G401 (cell line): ENCODE measurements around the gene MOV10L1. TPM values are rescaled to one million over a fixed set of nuclear protein-coding genes. Genes with fewer than 3 reads are reported as not detected.

Source experiments
- DNase-seq: peaks from one replicate; pipeline ENCODE4 v3.0.0-alpha.2; 2015; ENCODE audit warnings: low spot score
- in situ Hi-C: cut with HindIII; loops from 2 replicates; pipeline ENCODE4 v1.10.0; 2016; ENCODE audit warnings: low sequenced_read_pairs, mixed read lengths
- total RNA-seq: library from RNA; depleted of rRNA; stranded (reverse); fragments of >200 nt; shearing (Covaris generic); gene quantifications from 2 replicates; pipeline ENCODE4 v1.2.3, GENCODE V29; 2014

Gene MOV10L1
- total RNA-seq, 1 experiment from 2014 or later = not detected

DNA sequence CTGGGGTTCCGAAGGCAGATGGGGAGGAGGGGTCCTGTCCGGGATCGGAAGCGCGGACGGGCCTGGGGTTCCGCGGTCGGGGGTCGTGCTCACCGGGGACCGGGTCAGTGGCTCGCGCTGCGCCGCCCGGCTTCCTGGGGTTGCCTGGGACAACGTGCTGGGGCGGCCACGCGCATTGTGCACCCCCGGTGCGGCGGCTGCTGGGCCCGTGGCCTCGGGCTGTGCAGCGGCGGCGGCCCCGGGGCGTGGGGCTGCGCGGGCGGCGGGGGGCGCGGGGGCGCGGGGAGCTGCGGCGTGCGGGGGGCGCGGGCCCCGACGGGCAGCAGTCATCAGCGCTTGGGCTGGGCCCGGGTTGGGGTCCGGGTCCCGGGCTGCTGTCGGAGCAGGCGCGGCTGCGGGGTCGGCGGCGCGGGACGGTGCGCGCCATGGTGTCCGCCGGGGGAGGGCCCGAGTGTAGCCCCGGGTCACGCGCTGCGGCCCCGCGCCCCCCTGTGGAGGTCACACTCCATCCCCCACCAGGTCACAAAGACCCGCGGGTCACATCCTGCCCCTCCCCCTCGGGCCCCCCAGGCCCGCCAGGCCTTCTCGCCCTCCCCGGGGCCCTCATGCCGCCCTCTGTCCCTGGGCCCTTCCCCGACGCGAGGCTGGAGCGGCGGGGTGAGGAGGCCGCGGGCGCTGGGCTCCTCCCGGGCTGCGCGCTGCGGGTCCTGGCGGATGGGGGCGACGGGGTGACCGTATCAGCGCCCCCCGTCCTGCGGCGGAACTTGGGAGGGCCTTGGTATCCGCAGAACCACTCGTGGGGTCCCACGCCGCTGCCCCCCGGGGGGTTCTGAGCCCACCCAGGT, 31.5 kb upstream of the MOV10L1 start, which contains the start of gene TTLL8:
Gene TTLL8 (minus strand): TSS at position 238 of the 845 bp plus-strand sequence.
- no peak for DNase-seq
- in situ Hi-C loops = no loop called here

DNA sequence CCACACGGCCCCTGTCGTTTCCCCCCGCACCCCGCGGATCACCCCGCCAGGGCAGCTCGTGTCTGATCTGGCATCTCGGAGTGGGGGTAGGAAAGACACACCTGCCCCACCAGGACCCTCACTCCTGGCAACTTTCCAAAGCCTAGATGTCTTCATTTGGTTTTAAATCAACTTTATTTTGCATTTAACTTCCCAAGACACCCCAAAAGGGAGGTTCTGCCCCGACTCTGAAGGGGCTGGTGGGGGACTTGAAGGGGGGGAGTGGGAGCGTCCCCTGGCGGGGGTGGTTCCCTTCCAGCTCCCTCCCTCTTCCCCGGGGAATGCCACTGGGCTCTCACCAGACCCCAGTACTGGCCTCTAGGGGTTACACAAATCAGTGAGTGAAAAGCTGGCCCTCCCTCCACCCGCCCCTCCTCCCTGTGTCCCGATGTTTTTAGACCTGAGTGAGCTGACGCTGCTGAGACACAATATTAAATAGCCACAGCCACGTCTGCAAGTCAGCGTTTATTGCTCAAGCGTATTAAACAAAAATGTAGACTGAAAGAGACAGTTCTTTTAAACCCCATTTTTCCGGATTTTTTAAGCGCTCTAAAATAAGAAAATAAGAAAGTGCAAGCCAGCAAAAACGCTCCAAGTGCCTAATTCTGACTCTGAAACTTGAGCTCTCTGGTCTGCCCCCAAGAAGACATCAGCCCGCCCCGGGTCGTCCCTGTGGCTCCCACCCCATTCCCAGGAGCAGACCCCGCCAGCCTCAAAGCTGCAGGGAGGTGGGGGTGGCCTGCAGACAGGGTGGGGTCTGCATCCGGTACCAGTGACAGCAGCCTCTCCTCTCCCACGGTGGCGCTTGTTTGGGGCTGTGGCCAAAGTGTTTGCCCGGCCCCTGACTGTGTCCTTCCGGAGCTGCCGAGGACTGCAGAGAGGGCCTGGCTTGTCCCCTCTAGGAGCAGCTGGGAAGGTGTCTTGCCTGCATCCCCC, 30.6 kb upstream of the MOV10L1 start:
- peak; percentile 6 for DNase-seq
- in situ Hi-C loops = no loop called here

DNA sequence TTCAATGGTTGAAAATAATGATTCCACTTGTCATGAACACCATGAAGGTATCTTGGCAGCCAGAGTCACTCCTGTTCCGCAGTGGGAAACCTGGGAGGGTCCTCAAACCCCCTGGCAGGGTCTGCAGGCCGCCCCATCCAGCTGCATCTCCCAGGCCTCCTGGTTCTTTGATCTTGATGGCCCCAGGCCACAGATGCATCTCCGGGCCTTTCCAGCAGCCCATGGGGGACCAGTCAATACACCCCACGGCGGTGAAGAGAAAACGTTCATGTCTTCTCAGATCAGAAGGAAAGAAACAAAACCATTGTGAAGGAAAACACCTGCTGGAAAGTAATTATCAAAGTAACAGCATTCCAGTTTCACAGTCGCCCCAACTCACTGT, 29.9 kb upstream of the MOV10L1 start:
- in situ Hi-C loops = no loop called here
- no peak for DNase-seq

DNA sequence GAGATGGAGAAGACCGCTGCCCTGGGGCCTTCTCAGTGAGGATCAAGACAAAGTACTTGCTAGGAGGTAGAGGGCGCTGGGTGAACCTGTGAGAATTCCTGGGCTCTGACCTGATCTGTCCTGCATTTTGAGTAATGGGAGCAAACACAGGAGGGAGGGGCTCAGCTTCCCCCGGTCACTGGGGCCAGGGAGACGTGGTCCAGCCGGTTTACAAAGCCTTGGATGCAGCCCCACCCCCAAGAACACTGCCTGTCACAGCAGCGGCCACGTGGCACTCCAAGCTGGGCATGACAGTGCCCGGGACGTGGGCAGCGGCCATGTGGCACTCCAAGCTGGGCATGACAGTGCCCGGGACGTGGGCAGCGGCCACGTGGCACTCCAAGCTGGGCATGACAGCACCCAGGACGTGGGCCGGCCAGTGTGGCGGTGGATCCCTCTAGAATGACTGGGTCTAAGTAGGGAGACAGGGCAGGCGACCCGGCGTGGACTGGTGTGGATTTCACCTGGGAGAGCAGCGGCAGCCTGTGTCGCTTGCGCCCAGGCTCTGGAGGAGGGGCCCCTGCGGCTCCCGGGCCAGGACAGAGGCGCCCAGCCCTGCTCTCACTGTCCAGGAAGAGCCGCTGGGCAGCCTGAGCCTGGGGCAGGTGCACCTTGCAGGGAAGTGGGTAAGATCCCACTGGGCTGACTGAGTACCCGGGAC, 29.2 kb upstream of the MOV10L1 start:
- DNase-seq = no peak
- in situ Hi-C loops = no loop called here

DNA sequence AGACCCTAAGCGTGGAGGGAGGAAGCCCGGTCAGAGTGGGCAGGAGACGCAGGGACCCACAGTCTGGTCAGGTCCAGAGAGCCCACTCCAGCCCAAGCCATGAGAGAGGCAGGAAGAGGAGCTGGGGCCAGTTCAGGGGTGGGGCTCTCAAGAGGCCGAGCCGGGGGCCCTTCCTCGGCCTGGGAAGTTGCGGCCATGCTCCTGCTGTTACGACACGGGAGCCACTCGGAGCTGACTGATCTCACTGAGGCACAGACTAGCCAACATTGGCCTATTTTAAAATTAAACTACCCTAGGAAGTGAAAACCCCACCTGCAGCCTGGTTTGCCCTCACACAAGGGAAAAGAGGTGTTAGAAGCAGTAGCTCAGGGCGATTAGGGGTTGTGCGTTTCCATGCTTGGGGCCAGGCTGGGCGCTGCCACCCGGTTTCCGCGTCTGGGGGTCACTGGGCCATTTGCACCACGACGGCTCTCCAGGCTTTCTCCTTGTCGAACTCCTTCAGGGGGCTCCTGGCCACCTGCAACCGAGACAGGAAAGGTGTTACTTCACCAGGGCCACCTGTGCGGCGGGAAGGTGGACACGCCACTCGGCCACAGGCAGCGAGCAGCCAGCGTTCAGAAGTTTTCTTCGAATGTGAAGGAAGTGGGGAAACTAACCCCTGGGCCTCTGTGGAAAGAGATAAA, 28.5 kb upstream of the MOV10L1 start:
- in situ Hi-C loops = no loop called here
- DNase-seq = no peak

DNA sequence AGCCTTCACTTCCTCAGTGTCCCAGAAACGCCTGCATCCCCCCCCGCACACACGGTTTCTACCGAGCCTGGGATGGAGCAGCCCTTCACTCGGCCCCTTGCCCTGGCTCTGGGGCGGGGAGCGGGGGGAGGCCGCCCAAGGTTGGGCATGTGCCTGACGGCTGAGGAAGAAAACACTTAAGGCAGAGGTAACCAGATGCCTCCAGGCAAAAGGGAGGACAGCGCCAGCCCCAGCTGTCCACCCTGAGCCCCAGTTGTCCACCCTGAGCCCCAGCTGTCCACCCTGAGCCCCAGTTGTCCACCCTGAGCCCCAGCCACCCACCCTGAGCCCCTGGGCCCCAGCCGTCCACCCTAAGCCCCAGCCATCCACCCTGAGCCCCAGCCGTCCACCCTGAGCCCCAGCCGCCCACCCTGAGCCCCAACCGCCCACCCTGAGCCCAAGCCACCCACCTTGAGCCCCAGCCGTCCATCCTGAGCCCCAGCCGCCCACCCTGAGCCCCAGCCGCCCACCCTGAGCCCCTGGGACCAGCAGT, 27.9 kb upstream of the MOV10L1 start:
- in situ Hi-C loops = no loop called here
- DNase-seq = no peak

DNA sequence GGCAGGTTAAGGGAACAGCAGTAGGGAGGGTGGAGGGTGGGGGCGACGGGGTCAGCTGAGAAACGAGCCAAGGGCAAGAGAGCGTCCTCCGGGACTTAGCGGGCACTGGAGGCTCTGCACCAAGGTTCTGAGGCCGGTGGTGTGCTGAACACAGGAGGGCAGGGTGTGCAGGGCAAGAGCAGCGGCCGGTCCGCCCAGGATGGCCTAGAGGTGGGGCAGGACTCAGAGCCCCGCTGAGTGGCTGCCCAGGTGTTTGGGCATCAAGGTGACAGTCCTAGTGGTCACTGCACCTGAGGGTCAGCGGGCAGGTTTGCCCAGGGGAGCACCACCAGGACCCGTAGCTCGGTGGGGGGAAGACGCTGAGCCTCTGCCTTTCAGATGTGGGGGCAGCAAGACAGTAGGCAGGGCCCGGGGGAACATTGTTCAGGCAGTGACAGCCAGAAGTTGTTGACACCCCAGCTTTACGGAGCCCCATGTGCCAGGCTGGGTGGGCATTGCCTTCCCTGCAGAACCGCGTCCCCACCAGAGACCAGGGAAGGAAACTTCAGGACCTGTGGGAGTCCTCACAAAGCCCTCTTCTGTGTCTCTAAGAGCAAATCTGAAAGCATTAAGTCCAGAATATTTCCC, 27.2 kb upstream of the MOV10L1 start:
- DNase-seq = no peak
- in situ Hi-C loops = no loop called here

DNA sequence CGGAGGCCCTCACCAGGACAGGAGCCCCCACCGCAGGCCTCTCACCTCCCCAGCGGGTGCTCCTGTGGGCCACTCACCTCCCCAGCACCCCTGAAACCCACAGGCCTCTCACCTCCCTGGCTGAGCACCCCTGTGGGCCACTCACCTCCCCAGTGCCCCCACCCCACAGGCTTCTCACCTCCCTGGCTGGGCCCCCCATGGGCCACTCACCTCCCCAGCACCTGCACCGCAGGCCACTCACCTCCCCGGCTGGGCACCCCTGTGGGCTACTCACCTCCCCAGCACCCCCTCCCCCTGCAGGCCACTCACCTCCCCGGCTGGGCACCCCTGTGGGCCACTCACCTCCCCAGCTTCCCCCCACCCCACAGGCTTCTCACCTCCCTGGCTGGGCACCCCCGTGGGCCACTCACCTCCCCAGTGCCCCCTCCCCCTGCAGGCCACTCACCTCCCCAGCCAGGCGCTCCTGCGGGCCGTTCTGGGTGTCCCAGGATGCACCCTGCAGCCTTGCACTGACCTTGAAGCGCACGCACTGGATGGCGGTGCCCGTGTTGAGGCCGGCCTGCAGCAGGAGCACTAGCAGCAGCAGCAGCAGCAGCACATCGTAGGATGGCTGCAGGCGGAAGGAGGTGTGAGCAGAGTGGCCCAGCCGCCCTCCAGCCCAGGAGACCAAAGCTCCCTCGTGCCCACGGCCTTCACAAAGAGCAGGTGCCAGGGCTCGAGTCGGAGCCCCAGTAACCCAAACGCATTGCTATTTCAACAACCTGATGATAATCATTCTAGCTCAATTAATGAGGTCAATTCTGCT, 26.0 kb upstream of the MOV10L1 start:
- no peak for DNase-seq
- in situ Hi-C loops = no loop called here

DNA sequence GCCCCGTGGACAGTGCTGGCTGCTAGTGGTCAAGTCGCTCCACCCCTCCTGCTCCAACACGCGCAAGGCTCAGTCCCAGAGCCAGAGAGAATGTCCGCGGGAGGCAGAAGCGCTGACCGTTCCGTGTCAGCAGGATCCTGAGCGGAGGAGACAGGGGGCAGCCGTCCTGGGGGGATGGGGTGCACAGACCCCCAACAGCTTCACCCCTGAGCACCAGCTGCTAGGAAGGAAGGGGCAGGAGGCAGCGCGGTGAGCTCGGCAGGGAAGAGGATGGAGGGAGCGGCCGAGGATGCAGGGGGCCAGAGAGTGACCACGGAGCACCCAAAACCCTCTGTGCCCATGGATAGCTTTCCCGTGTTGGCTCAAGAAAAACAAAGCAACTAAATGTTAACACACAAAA, 25.4 kb upstream of the MOV10L1 start:
- in situ Hi-C loops = no loop called here
- DNase-seq = no peak

DNA sequence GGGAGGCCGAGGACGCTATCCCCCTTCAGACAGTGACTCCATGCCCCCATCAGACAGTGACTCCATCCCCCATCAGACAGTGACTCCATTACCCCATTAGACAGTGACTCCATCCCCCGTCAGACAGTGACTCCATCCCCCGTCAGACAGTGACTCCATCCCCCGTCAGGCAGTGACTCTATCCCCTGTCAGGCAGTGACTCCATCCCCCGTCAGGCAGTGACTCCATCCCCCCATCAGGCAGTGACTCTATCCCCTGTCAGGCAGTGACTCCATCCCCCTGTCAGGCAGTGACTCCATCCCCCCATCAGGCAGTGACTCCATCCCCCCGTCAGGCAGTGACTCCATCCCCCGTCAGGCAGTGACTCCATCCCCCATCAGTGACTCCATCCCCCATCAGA, 22.6 kb upstream of the MOV10L1 start:
- in situ Hi-C loops = no loop called here
- DNase-seq = no peak

DNA sequence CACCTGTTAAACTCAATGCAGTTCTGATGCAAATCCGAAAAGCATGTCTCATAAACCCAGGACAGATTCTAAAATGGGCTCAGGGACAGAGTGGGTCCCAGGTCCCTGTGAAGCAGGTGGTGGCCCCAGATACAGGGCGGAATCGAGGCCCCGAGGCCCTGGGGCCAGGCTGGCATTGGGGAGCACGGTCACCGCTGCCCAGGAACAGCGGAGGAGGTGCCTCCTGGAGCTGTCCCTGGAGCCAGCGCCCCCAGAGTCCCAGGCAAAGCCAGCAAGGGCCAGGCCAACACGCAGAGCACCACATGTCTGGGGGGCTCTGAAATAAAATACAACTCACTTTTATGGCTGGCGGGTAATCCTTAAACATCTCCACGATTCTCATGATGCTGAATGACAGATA, 21.7 kb upstream of the MOV10L1 start:
- no peak for DNase-seq
- in situ Hi-C loops = no loop called here

DNA sequence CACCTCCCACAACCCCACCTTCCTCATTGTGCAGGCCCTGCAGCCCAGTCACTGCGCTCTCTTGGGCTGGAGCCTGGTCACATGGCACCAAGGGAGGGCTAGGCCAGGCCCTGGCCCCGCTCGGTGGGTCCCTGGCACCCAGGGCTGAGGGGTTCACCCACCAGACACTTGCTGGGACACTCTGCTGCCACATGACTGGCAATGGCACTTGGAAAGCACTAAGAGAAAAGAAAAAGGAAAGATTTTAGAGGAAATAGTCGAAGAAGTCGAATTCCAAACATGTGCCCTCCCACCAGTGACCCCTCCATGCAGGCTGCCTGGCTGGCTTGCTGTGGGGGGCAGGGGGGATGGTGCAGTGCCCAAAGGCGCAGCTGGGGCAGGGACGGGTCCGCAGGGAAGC, 19.4 kb upstream of the MOV10L1 start:
- no peak for DNase-seq
- in situ Hi-C loops = no loop called here

DNA sequence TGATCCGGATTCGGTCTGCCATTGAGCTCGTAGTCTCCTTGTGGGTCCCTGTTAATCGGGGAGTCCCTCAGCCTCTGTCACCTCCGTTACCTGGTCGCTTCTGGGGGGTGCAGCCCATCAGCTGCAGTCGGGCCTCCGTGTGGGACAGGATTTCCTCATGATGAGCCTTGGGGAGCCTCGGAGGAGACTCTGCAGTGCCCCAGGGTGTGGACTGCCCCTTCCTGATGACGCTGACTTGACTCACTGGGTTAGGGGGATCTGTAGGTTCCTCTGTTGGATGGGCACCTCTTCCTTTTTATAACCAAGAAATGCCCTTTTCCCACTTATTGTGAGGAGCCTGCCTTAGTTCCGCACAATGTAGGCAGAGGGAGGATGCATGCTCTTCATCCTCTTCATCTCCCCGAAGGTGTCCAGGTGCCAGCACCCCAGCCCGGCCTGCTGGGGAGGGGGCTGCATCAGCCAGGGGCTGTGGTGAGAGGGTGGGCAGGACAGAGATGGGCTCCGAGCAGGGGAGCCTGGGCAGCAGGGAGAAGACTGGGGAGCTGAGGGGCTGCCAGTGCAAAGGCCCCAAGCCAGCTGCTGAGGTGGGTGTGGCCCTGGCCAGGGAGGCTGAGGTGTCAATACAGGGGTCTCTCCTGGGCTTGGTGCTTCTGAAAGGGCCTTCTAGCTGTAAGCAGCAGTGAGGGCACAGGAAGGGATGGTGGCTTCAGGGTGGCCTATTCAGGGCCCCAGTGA, 18.2 kb upstream of the MOV10L1 start:
- DNase-seq = no peak
- in situ Hi-C loops = no loop called here

DNA sequence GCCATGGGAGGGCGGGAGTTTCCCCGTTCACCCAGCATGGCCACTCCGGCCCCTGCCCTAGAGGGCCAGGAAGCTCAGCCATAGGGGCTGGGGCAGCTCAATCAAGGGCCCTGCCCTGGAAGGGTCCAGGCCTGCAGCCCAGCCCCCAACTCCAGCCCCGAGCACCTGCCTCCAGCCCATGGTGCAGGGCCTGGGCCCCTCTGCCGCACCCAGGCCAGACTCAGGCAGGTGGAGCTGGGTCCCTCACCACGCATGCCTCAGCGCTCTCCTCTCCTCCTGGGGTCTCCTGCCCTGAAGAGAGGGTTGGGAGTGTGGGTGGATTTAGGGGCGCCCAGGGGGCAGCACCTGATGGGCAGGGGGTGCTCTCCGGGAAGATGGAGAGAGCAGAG, 17.6 kb upstream of the MOV10L1 start:
- DNase-seq = no peak
- in situ Hi-C loops = no loop called here

DNA sequence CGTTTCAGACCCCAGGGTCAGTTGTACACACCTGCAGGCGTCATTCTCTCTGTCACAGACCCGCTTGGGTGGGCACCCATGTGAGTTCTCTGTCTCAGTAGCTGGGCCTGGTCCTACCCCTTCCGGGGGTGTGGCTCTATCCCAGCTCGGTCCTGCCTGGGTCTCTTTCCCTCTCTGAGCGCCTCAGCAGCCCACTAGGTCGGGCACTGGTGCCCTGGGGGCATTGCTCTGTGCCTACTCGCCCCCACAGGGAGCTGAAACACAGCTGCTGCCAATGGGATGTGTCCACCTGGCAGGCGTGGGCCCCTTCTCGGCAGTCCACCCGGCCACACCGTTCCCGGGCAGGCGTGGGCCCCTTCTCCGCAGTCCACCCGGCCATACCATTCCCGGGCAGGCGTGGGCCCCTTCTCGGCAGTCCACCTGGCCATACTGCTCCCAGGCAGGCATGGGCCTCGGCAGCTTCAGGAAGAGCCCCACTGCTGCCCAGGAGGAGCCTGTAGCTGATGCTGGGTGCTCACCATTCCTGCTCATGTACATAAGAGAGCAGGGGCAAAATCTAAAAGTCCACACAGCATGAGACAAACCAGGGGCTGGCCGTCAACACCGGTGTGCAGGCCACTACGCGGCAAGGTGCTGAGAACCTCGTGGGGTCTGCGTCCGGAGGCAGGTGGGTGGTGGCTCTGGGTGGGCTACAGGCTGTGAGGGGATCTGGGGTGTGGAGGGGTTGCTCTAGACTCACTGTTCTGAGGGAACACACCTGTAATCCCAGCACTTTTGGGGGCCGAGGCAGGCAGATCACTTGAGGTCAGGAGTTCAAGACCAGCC, 16.9 kb upstream of the MOV10L1 start:
- in situ Hi-C loops = no loop called here

DNA sequence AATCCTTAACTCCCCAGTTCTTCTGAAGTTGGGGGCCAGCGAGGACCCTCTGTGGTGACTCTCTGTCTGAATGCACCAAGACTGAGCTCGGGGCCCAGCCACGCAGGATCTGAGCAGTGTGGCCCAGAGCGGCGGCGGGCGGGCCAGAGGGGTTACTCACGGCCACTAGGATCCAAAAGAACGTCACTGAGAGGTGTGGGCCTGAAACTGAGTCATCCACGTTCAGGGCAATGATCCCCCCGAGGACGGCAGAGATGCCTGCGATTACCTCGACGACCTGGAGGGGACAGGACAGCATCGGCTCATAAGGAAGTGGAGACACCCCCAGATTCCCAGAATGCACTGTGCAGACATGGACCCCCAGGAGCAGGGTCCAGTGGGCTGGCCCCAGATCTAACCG, 15.8 kb upstream of the MOV10L1 start:
- in situ Hi-C loops = no loop called here
- no peak for DNase-seq

More for the DNA sequence above, 16.9 kb upstream of the MOV10L1 start:
- no peak for DNase-seq
